A673 (cell line): Measurements from ENCODE around the gene OR56B1. TPM values are rescaled to one million over a fixed set of nuclear protein-coding genes. Genes with fewer than 3 reads are reported as not detected.

Experiments used
- BruUV-seq: library from RNA; stranded (reverse); fragments of 400-500 nt; replicated peaks from 2 replicates; lab custom pipeline; 2021; lab: Mats Ljungman, UMichigan
- CTCF ChIA-PET: fragments of 300-600 bp; sonication (Branson Sonifier 250); formaldehyde crosslinking; loops from one replicate; lab custom pipeline; 2022; ENCODE audit warnings: antibody characterized with exemption; lab: Charles Lee
- POLR2A ChIA-PET: fragments of 300-600 bp; sonication (Branson Sonifier 250); formaldehyde crosslinking; loops from one replicate; lab custom pipeline; 2022; ENCODE audit warnings: antibody characterized with exemption; ENCODE audit not compliant: low non-redundant PET; lab: Charles Lee
- DNase-seq: peaks from one replicate; pipeline ENCODE4 v3.0.0-alpha.2; 2015; ENCODE audit warnings: low spot score
- H3K27ac ChIP-seq: fragments of 200-600 bp; sonication (generic); 2 replicates; pipeline ENCODE4 v1.5.1; 2016; ENCODE audit warnings: mixed run types, low read depth, mild to moderate bottlenecking, mixed read lengths, antibody characterized with exemption, low read length; ENCODE audit not compliant: poor library complexity, severe bottlenecking
- H3K27me3 ChIP-seq: fragments of 200-600 bp; sonication (generic); replicated peaks from 2 replicates; pipeline ENCODE4 v1.6.1; 2017; ENCODE audit warnings: mixed run types, low read depth, mild to moderate bottlenecking, mixed read lengths, antibody characterized with exemption, low read length; ENCODE audit not compliant: insufficient read depth, poor library complexity
- H3K36me3 ChIP-seq: fragments of 200-600 bp; sonication (generic); 2 replicates; pipeline ENCODE4 v1.6.1; 2016; ENCODE audit warnings: mixed run types, mild to moderate bottlenecking, mixed read lengths, antibody characterized with exemption, low read length; ENCODE audit not compliant: insufficient read depth, poor library complexity, severe bottlenecking
- H3K4me1 ChIP-seq: fragments of 200-600 bp; sonication (generic); 2 replicates; pipeline ENCODE4 v1.6.1; 2017; ENCODE audit warnings: mixed run types, mild to moderate bottlenecking, mixed read lengths, antibody characterized with exemption, low read length; ENCODE audit not compliant: insufficient read depth, poor library complexity, severe bottlenecking
- H3K4me3 ChIP-seq: fragments of 200-600 bp; sonication (generic); 2 replicates; pipeline ENCODE4 v1.5.1; 2016; ENCODE audit warnings: low read depth, mixed run types, mild to moderate bottlenecking, mixed read lengths, low read length; ENCODE audit not compliant: poor library complexity, severe bottlenecking
- H3K9me3 ChIP-seq: fragments of 200-600 bp; sonication (generic); 2 replicates; pipeline ENCODE4 v1.6.1; 2016; ENCODE audit warnings: mixed run types, low read depth, mild to moderate bottlenecking, mixed read lengths, antibody characterized with exemption, low read length; ENCODE audit not compliant: poor library complexity, severe bottlenecking
- EZH2 ChIP-seq: fragments of 200-600 bp; sonication (generic); IDR thresholded peaks from 2 replicates; pipeline ENCODE4 v1.6.1; 2017; ENCODE audit warnings: borderline replicate concordance, low read depth, mild to moderate bottlenecking, mixed read lengths, antibody characterized with exemption, low read length; ENCODE audit not compliant: poor library complexity, severe bottlenecking
- intact Hi-C: fragments of 100-400 bp; cut with micrococcal nuclease; formaldehyde crosslinking; loops from one replicate; pipeline ENCODE4 v1.10.0; 2022; ENCODE audit not compliant: unreplicated experiment
- total RNA-seq: library from RNA; stranded (reverse); gene quantifications from 2 replicates; pipeline ENCODE4 v1.2.3, GENCODE V29; 2021
- TF ChIP-seq, protein P1 (sequence below): fragments of 300-800, 200-600 bp; sonication (generic); conservative IDR thresholded peaks from 2 replicates; pipeline ENCODE4 v1.5.1; 2017; ENCODE audit warnings: low read depth, mild to moderate bottlenecking, antibody characterized with exemption, low read length, moderate library complexity, mixed read lengths

The OR56B1 gene
- total RNA-seq, 1 experiment from 2014 or later = not detected

DNA sequence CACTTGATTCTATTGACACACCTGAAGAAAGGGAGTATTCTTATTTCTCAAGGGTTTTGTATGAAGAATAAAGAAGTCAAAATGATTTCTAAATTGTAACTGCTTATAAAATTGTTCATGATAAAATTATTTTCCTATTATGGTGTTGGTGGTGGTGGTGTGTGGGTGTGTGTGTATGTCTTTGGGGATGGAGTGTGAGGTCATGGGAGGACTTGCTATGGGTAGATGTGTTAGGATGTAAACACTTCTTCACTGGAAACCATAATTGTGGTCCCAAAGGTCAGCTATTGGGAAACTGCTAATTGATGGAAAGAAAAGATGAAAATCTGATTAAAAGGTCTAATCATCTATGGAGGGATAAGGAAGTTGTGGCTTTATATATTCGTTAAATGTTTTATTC lies 41.6 kb upstream of the OR56B1 start:
- H3K27me3 ChIP-seq = no peaks in the 10 kb centered on the region
- BruUV-seq = no TSS peak
- H3K4me3 ChIP-seq = no peak overlapping the region
- DNase-seq = no peak
- no peaks in the 10 kb centered on the region for H3K36me3 ChIP-seq
- CTCF ChIA-PET = no interaction called here
- no peaks in the 10 kb centered on the region for H3K4me1 ChIP-seq
- H3K27ac ChIP-seq = no peak overlapping the region
- intact Hi-C loops = no loop called here
- POLR2A ChIA-PET = no interaction called here
- no peak for TF ChIP-seq EZH2
- TF ChIP-seq, protein P1, sequence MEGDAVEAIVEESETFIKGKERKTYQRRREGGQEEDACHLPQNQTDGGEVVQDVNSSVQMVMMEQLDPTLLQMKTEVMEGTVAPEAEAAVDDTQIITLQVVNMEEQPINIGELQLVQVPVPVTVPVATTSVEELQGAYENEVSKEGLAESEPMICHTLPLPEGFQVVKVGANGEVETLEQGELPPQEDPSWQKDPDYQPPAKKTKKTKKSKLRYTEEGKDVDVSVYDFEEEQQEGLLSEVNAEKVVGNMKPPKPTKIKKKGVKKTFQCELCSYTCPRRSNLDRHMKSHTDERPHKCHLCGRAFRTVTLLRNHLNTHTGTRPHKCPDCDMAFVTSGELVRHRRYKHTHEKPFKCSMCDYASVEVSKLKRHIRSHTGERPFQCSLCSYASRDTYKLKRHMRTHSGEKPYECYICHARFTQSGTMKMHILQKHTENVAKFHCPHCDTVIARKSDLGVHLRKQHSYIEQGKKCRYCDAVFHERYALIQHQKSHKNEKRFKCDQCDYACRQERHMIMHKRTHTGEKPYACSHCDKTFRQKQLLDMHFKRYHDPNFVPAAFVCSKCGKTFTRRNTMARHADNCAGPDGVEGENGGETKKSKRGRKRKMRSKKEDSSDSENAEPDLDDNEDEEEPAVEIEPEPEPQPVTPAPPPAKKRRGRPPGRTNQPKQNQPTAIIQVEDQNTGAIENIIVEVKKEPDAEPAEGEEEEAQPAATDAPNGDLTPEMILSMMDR = no peak
- no peaks in the 10 kb centered on the region for H3K9me3 ChIP-seq

DNA sequence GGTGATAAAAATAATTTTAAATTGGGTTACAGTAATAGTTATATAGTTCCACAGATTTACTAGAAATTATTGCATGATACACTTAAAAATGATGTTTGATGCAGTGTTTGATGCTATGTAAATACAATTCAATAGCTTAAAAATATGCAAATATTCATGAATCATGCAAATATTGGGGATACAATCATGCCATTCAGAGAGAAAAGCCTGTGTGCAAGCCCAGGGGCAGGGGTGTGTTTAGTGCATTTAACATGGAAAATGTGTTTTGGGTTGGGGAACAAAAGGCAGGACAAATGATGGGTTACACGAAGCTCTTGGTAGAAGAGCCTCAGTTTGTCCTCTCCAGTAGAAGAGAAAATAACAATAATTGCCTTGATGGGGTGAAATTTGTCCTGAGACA lies 40.7 kb upstream of the OR56B1 start:
- H3K36me3 ChIP-seq = no peaks in the 10 kb centered on the region
- TF ChIP-seq, protein P1 = no peak
- TF ChIP-seq EZH2 = no peak
- BruUV-seq = no TSS peak
- no peaks in the 10 kb centered on the region for H3K9me3 ChIP-seq
- no peak overlapping the region for H3K4me3 ChIP-seq
- H3K4me1 ChIP-seq = no peaks in the 10 kb centered on the region
- POLR2A ChIA-PET = no interaction called here
- DNase-seq = no peak
- intact Hi-C loops = no loop called here
- H3K27ac ChIP-seq = no peak overlapping the region
- no peaks in the 10 kb centered on the region for H3K27me3 ChIP-seq
- CTCF ChIA-PET = no interaction called here

DNA sequence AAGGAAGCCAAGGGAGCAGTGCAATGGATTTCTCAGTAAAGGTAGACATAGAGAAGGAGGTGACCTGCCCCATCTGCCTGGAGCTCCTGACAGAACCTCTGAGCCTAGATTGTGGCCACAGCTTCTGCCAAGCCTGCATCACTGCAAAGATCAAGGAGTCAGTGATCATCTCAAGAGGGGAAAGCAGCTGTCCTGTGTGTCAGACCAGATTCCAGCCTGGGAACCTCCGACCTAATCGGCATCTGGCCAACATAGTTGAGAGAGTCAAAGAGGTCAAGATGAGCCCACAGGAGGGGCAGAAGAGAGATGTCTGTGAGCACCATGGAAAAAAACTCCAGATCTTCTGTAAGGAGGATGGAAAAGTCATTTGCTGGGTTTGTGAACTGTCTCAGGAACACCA lies 40.0 kb upstream of the OR56B1 start:
- no TSS peak for BruUV-seq
- CTCF ChIA-PET = no interaction called here
- H3K27me3 ChIP-seq = no peaks in the 10 kb centered on the region
- intact Hi-C loops = no loop called here
- no peaks in the 10 kb centered on the region for H3K4me1 ChIP-seq
- no peaks in the 10 kb centered on the region for H3K9me3 ChIP-seq
- H3K4me3 ChIP-seq = no peak overlapping the region
- POLR2A ChIA-PET = no interaction called here
- no peak overlapping the region for H3K27ac ChIP-seq
- DNase-seq = no peak
- TF ChIP-seq EZH2 = no peak
- TF ChIP-seq, protein P1 = no peak
- H3K36me3 ChIP-seq = no peaks in the 10 kb centered on the region
